Spleen (tissue), 11 donors: ENCODE data around the gene NDC80. TPM values are rescaled to one million over a fixed set of nuclear protein-coding genes. Genes with fewer than 3 reads are reported as not detected.

Experiments used
- DNase-seq: peaks from one replicate; pipeline ENCODE4 v3.0.0-alpha.2; 2020
- H3K27ac ChIP-seq, 8 donors: fragments of 200-600 bp; sonication (generic) in 7 of 8; 1 replicate in 4 of 8; 2 replicates in 4 of 8; pipeline versions ENCODE4 v1.5.0 to v1.8.0; 2016 to 2021; ENCODE audit warnings: inconsistent platforms in 4 of 8, mild to moderate bottlenecking in 4 of 8, moderate library complexity in 1 of 8
- H3K27me3 ChIP-seq, 7 donors: fragments of 200-600 bp; sonication (generic) in 6 of 7; replicated peaks in 1 of 7; 1 replicate in 4 of 7; 2 replicates in 3 of 7; pipeline versions ENCODE4 v1.5.0 to v1.8.0; 2016 to 2021; ENCODE audit warnings: inconsistent platforms in 3 of 7, mild to moderate bottlenecking in 1 of 7
- H3K36me3 ChIP-seq, 6 donors: fragments of 200-600 bp; sonication (generic) in 5 of 6; 1 replicate in 4 of 6; 2 replicates in 2 of 6; pipeline versions ENCODE4 v1.5.0 to v1.8.0; 2016 to 2021; ENCODE audit warnings: inconsistent platforms in 2 of 6
- H3K4me1 ChIP-seq, 6 donors: fragments of 200-600 bp; sonication (generic) in 5 of 6; 1 replicate in 3 of 6; 2 replicates in 3 of 6; pipeline versions ENCODE4 v1.5.0 to v1.8.0; 2016 to 2021; ENCODE audit warnings: inconsistent platforms in 3 of 6
- H3K4me3 ChIP-seq, 8 donors: fragments of 200-600 bp; sonication (generic) in 7 of 8; 1 replicate in 4 of 8; 2 replicates in 4 of 8; pipeline versions ENCODE4 v1.5.0 to v1.8.0; 2016 to 2021; ENCODE audit warnings: inconsistent platforms in 4 of 8, mild to moderate bottlenecking in 4 of 8, moderate library complexity in 2 of 8
- H3K9me3 ChIP-seq, 8 donors: fragments of 200-600 bp; sonication (generic) in 7 of 8; 1 replicate in 4 of 8; 2 replicates in 4 of 8; pipeline versions ENCODE4 v1.5.0 to v1.8.0; 2016 to 2021; ENCODE audit warnings: inconsistent platforms in 4 of 8
- POLR2A ChIP-seq, 3 donors: fragments of 450-650 bp; IDR thresholded peaks; one replicate each; pipeline ENCODE4 v1.5.1; 2017; ENCODE audit warnings: antibody characterized with exemption in 3 of 3, mild to moderate bottlenecking in 1 of 3
- POLR2AphosphoS5 ChIP-seq, 3 donors: sonication (generic); formaldehyde crosslinking; IDR thresholded peaks; one replicate each; pipeline ENCODE4 v1.5.1; 2017; ENCODE audit warnings: antibody characterized with exemption in 3 of 3
- WGBS, 5 donors: extraction: QIAGEN DNeasy Blood & Tissue Kit in 3 of 5; methylation state at CpG; one replicate each; pipeline versions ENCODE4 v1.1.5 to v1.1.7; 2013 to 2018; 5-methylcytosine and 5-hydroxymethylcytosine counted together
- intact Hi-C: fragments of 100-400 bp; cut with DNase I; formaldehyde crosslinking; loops from one replicate; pipeline ENCODE4 v1.15.0; 2023; ENCODE audit warnings: low total_unique reads
- polyA plus RNA-seq, 3 donors: library from polyadenylated mRNA; stranded (reverse); fragments of 200-250 nt; gene quantifications; one replicate each; pipeline ENCODE4 v1.2.1, GENCODE V29; 2013
- total RNA-seq, 7 donors: library from RNA; depleted of rRNA in 3 of 7; stranded (reverse); fragments of >200 nt in 3 of 7; fragmentation: NEBNext Ultra II Directional in 4 of 7; extraction: Animal tissue kit (Norgen Biotek cat#: 25700) in 4 of 7; gene quantifications; one replicate each; pipeline versions ENCODE4 v1.1.0 to v1.2.1, GENCODE V29; 2016 to 2021
- TF ChIP-seq, protein P1 (sequence below), 11 experiments: fragments of 200-600 bp in 7 of 11; fragments of 450-650 bp in 4 of 11; sonication (generic) in 4 of 11; IDR thresholded peaks in 8 of 11; conservative IDR thresholded peaks in 3 of 11; 1 replicate in 7 of 11; 2 replicates in 4 of 11; pipeline versions ENCODE4 v1.4.0 to v1.8.0; 2016 to 2021; ENCODE audit warnings: antibody characterized with exemption in 11 of 11, inconsistent platforms in 4 of 11, mild to moderate bottlenecking in 1 of 11
- donor health status: healthy with polysubstance abuse.
- donor health status: DM: no; HTN: no; CAD: no; lungs with moderate emphysema.
- donor health status: DM: no; HTN: no; CAD: no.
- donor health status: Bipolar disorder and iron deficiency.
- donor health status: healthy.
- donor health status: DM: no; HTN: no; CAD: no.
- donor health status: DM: yes; HTN: yes; CAD: no.

Gene NDC80
- total and polyA plus RNA-seq, 10 donors = 3.4 to 9.0 (median 4.4) TPM

DNA sequence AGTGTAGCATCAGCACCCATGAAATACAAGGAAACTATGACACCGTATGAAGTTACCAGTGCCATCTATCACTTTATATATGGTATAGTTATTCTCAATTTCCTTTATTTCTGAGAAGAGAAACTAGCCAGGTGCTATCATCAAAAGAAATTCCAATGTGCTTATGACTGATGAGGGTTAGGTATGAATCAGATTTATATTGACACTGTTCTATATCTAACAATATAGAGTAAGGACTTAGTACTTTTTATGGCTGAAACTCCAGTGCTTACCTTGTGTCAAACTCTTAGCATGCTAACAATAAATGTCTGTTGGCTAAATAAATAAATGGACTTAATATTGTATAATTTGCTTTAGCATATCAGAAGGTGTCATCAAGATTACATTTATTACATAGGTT lies 7.0 kb upstream of the NDC80 start:
- no peak overlapping the region for H3K27ac ChIP-seq
- intact Hi-C loops = no loop called here
- H3K4me1 ChIP-seq = peaks cover 0 to 21% (median 7%) of the 10 kb centered on the region in 6 donors
- H3K4me3 ChIP-seq = no peak overlapping the region
- DNase-seq = no peak
- TF ChIP-seq POLR2AphosphoS5 (IDR thresholded peaks at IDR 0.05) = no peak
- TF ChIP-seq, protein P1, sequence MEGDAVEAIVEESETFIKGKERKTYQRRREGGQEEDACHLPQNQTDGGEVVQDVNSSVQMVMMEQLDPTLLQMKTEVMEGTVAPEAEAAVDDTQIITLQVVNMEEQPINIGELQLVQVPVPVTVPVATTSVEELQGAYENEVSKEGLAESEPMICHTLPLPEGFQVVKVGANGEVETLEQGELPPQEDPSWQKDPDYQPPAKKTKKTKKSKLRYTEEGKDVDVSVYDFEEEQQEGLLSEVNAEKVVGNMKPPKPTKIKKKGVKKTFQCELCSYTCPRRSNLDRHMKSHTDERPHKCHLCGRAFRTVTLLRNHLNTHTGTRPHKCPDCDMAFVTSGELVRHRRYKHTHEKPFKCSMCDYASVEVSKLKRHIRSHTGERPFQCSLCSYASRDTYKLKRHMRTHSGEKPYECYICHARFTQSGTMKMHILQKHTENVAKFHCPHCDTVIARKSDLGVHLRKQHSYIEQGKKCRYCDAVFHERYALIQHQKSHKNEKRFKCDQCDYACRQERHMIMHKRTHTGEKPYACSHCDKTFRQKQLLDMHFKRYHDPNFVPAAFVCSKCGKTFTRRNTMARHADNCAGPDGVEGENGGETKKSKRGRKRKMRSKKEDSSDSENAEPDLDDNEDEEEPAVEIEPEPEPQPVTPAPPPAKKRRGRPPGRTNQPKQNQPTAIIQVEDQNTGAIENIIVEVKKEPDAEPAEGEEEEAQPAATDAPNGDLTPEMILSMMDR (IDR thresholded peaks at IDR 0.05 in 8 of 11, conservative IDR thresholded peaks at IDR 0.05 in 3 of 11) = no peak
- no peak for TF ChIP-seq POLR2A (IDR thresholded peaks at IDR 0.05)
- 93 to 94% (median 94%) methylated on average over 1 of the region's 1 CpG for WGBS, 5 donors
- H3K9me3 ChIP-seq = no peaks in the 10 kb centered on the region
- no peaks in the 10 kb centered on the region for H3K27me3 ChIP-seq
- peaks cover 2 to 72% (median 14%) of the 10 kb centered on the region in 6 donors for H3K36me3 ChIP-seq

DNA sequence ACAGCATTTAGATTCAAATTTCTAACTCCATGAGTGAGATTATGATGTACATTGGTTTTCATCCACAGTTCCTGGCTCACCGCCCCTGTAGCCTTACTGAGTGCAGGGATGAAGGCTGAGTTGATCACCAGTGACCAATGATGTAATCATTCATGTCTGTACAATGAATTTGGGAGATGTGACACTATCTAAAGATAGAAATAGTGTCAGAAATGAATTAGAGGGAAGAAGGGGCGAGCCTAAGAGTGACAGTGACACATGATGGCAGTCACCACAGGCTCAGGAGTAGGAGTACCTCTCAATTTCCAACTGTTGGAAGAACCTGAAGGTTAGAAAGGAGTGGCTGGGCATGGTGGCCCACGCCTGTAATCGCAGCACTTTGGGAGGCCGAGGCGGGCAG lies 3.2 kb upstream of the NDC80 start:
- Histone ChIP-seq H3K4me1 (peaks cover 16 to 53% (median 33%) of the 10 kb centered on the region in 6 donors), H3K27ac (no peak overlapping the region), H3K4me3 (no peak overlapping the region), H3K36me3 (peaks cover 0 to 45% (median 3%) of the 10 kb centered on the region in 6 donors), H3K9me3 (no peaks in the 10 kb centered on the region), H3K27me3 (no peaks in the 10 kb centered on the region)
- intact Hi-C loops = no loop called here
- TF ChIP-seq, protein P1 (IDR thresholded peaks at IDR 0.05 in 8 of 11, conservative IDR thresholded peaks at IDR 0.05 in 3 of 11) = no peak
- TF ChIP-seq POLR2AphosphoS5 (IDR thresholded peaks at IDR 0.05) = no peak
- TF ChIP-seq POLR2A (IDR thresholded peaks at IDR 0.05) = no peak
- DNase-seq = no peak
- 80 to 84% (median 81%) methylated on average over 6 of the region's 6 CpGs for WGBS, 5 donors

GRCh38 chr18:2568605-2569004 lies 2.8 kb upstream of the NDC80 start:
- no peak overlapping the region for H3K27ac ChIP-seq
- no peak overlapping the region for H3K4me3 ChIP-seq
- 90 to 97% (median 94%) methylated on average over 3 of the region's 3 CpGs for WGBS, 5 donors
- no peaks in the 10 kb centered on the region for H3K9me3 ChIP-seq
- no peaks in the 10 kb centered on the region for H3K27me3 ChIP-seq
- intact Hi-C loops = no loop called here
- H3K36me3 ChIP-seq = peaks cover 0 to 40% (median 3%) of the 10 kb centered on the region in 6 donors
- peaks cover 16 to 58% (median 33%) of the 10 kb centered on the region in 6 donors for H3K4me1 ChIP-seq
- DNase-seq = no peak
- TF ChIP-seq, protein P1 (IDR thresholded peaks at IDR 0.05 in 8 of 11, conservative IDR thresholded peaks at IDR 0.05 in 3 of 11) = no peak

DNA sequence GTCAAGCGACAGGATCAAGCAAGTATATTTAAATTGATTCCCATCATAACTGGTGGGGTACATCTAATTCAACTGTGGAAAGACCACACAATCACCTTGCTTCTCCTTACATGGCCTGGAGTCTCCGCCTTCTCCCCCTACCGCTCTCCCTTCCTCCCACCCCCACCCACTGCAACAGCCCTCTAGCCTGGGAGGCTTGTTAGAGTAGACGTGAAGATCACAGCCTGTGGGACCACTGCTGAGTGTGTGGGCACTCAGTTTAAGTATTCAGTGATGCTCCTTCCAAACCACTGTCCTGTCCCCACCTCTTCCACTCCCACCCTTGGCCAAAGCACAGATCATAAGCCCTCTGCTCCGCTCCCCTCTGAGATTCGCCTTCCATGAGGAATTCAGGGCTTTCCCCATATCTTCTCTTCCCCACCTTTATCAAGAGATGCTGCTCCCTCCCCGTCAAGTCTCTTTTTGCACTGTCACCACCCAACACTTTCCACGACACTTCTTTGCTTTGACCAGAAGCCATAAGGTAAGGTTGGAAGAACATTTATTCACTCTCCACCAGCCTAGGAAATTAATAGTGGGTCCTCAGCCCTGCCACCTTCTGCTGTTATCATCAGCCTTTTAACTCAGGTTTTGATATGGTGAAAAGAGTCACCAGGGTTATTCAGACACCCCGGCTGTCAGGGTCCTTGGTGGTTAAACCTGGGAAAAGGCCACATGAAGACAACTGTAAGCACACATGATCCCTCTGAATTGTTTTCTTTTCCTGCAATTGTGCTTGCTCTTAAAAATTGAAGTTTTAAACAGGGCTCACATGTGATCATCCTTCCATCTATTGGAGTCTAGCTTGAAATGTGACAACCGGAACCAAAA lies 1.8 kb upstream of the NDC80 start:
- Histone ChIP-seq H3K36me3 (peaks cover 0 to 30% (median 3%) of the 10 kb centered on the region in 6 donors), H3K4me3 (peak overlapping the region in 5 of 8 donors; percentile 60 to 84 (median 65)), H3K27me3 (no peaks in the 10 kb centered on the region), H3K27ac (peak overlapping the region in 3 of 8 donors; percentile 96 to 97 (median 97)), H3K4me1 (peaks cover 16 to 67% (median 33%) of the 10 kb centered on the region in 6 donors), H3K9me3 (no peaks in the 10 kb centered on the region)
- intact Hi-C loops = loop anchor here (10.0 kb wide), 1 partner anchor 75 kb away; no protein-coding TSS in a partner anchor
- TF ChIP-seq POLR2AphosphoS5 (IDR thresholded peaks at IDR 0.05) (no peak), POLR2A (IDR thresholded peaks at IDR 0.05) (no peak)
- TF ChIP-seq, protein P1 (IDR thresholded peaks at IDR 0.05 in 8 of 11, conservative IDR thresholded peaks at IDR 0.05 in 3 of 11) = no peak
- 86 to 92% (median 90%) methylated on average over 10 of the region's 10 CpGs for WGBS, 5 donors
- DNase-seq = no peak
